A673 (cell line): ENCODE measurements around the gene KREMEN1. TPM values are rescaled to one million over a fixed set of nuclear protein-coding genes. Genes with fewer than 3 reads are reported as not detected.

ENCODE experiments used
- BruUV-seq: library from RNA; stranded (reverse); fragments of 400-500 nt; replicated peaks from 2 replicates; lab custom pipeline; 2021; lab: Mats Ljungman, UMichigan
- CTCF ChIA-PET: fragments of 300-600 bp; sonication (Branson Sonifier 250); formaldehyde crosslinking; loops from one replicate; lab custom pipeline; 2022; ENCODE audit warnings: antibody characterized with exemption; lab: Charles Lee
- POLR2A ChIA-PET: fragments of 300-600 bp; sonication (Branson Sonifier 250); formaldehyde crosslinking; loops from one replicate; lab custom pipeline; 2022; ENCODE audit warnings: antibody characterized with exemption; ENCODE audit not compliant: low non-redundant PET; lab: Charles Lee
- DNase-seq: peaks from one replicate; pipeline ENCODE4 v3.0.0-alpha.2; 2015; ENCODE audit warnings: low spot score
- H3K27ac ChIP-seq: fragments of 200-600 bp; sonication (generic); 2 replicates; pipeline ENCODE4 v1.5.1; 2016; ENCODE audit warnings: mixed run types, low read depth, mild to moderate bottlenecking, mixed read lengths, antibody characterized with exemption, low read length; ENCODE audit not compliant: poor library complexity, severe bottlenecking
- H3K27me3 ChIP-seq: fragments of 200-600 bp; sonication (generic); replicated peaks from 2 replicates; pipeline ENCODE4 v1.6.1; 2017; ENCODE audit warnings: mixed run types, low read depth, mild to moderate bottlenecking, mixed read lengths, antibody characterized with exemption, low read length; ENCODE audit not compliant: insufficient read depth, poor library complexity
- H3K36me3 ChIP-seq: fragments of 200-600 bp; sonication (generic); 2 replicates; pipeline ENCODE4 v1.6.1; 2016; ENCODE audit warnings: mixed run types, mild to moderate bottlenecking, mixed read lengths, antibody characterized with exemption, low read length; ENCODE audit not compliant: insufficient read depth, poor library complexity, severe bottlenecking
- H3K4me1 ChIP-seq: fragments of 200-600 bp; sonication (generic); 2 replicates; pipeline ENCODE4 v1.6.1; 2017; ENCODE audit warnings: mixed run types, mild to moderate bottlenecking, mixed read lengths, antibody characterized with exemption, low read length; ENCODE audit not compliant: insufficient read depth, poor library complexity, severe bottlenecking
- H3K4me3 ChIP-seq: fragments of 200-600 bp; sonication (generic); 2 replicates; pipeline ENCODE4 v1.5.1; 2016; ENCODE audit warnings: low read depth, mixed run types, mild to moderate bottlenecking, mixed read lengths, low read length; ENCODE audit not compliant: poor library complexity, severe bottlenecking
- H3K9me3 ChIP-seq: fragments of 200-600 bp; sonication (generic); 2 replicates; pipeline ENCODE4 v1.6.1; 2016; ENCODE audit warnings: mixed run types, low read depth, mild to moderate bottlenecking, mixed read lengths, antibody characterized with exemption, low read length; ENCODE audit not compliant: poor library complexity, severe bottlenecking
- EZH2 ChIP-seq: fragments of 200-600 bp; sonication (generic); IDR thresholded peaks from 2 replicates; pipeline ENCODE4 v1.6.1; 2017; ENCODE audit warnings: borderline replicate concordance, low read depth, mild to moderate bottlenecking, mixed read lengths, antibody characterized with exemption, low read length; ENCODE audit not compliant: poor library complexity, severe bottlenecking
- intact Hi-C: fragments of 100-400 bp; cut with micrococcal nuclease; formaldehyde crosslinking; loops from one replicate; pipeline ENCODE4 v1.10.0; 2022; ENCODE audit not compliant: unreplicated experiment
- total RNA-seq: library from RNA; stranded (reverse); gene quantifications from 2 replicates; pipeline ENCODE4 v1.2.3, GENCODE V29; 2021
- TF ChIP-seq, protein P1 (sequence below): fragments of 300-800, 200-600 bp; sonication (generic); conservative IDR thresholded peaks from 2 replicates; pipeline ENCODE4 v1.5.1; 2017; ENCODE audit warnings: low read depth, mild to moderate bottlenecking, antibody characterized with exemption, low read length, moderate library complexity, mixed read lengths

KREMEN1 gene
- total RNA-seq, 1 experiment from 2014 or later: 4.2 TPM

DNA sequence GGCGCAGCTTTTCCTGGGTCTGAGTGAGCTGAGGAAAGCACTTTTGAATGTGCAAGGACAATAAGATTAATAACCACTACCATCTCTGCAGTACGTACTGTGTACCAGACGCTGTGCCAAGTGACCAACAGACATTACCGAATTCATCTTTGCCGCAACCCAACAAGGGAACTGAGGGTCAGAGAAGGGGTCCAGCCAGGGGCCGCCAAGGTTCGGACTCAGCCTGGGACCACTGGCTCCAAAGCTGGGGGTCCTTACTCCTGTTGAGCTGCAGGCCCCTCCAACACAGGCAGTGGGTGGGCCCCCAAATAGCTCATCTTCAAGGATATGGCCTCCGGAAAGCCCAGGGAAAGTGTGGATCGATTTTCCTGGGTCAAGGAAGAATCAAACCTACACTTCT is 77.9 kb downstream of the KREMEN1 start:
- Histone ChIP-seq H3K36me3 (no peaks in the 10 kb centered on the region), H3K4me3 (no peak overlapping the region), H3K27ac (no peak overlapping the region), H3K27me3 (no peaks in the 10 kb centered on the region), H3K9me3 (no peaks in the 10 kb centered on the region), H3K4me1 (peaks cover 30% of the 10 kb centered on the region)
- BruUV-seq: no TSS peak
- no peak for TF ChIP-seq EZH2
- TF ChIP-seq, protein P1, sequence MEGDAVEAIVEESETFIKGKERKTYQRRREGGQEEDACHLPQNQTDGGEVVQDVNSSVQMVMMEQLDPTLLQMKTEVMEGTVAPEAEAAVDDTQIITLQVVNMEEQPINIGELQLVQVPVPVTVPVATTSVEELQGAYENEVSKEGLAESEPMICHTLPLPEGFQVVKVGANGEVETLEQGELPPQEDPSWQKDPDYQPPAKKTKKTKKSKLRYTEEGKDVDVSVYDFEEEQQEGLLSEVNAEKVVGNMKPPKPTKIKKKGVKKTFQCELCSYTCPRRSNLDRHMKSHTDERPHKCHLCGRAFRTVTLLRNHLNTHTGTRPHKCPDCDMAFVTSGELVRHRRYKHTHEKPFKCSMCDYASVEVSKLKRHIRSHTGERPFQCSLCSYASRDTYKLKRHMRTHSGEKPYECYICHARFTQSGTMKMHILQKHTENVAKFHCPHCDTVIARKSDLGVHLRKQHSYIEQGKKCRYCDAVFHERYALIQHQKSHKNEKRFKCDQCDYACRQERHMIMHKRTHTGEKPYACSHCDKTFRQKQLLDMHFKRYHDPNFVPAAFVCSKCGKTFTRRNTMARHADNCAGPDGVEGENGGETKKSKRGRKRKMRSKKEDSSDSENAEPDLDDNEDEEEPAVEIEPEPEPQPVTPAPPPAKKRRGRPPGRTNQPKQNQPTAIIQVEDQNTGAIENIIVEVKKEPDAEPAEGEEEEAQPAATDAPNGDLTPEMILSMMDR: no peak
- intact Hi-C loops: loop anchor here (5.0 to 10.0 kb wide), 3 partner anchors 48 to 97 kb away; partner anchors contain the start of gene KREMEN1
- POLR2A ChIA-PET: no interaction called here
- CTCF ChIA-PET: no interaction called here
- no peak for DNase-seq

DNA sequence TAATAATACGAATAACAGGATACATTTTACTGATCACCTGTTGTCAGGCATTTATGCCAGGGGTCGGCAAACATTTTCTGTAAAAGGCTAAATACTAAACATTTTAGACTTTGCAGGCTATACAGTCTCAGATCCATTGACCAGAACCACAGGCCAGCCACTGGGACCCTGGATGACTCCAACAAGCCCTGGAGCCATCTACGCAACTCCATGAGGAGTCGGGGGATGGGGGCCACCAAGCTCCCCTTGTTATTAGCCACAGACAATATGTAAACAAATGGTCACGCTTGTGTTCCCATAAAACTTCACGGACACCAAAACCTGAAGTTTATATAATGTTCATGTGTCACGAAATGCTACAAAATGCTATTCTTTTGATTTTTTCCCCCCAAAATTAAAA is 78.5 kb downstream of the KREMEN1 start:
- Histone ChIP-seq H3K27me3 (no peaks in the 10 kb centered on the region), H3K4me3 (no peak overlapping the region), H3K27ac (peak overlapping the region; percentile 90), H3K9me3 (no peaks in the 10 kb centered on the region), H3K36me3 (no peaks in the 10 kb centered on the region), H3K4me1 (peaks cover 30% of the 10 kb centered on the region)
- no peak for DNase-seq
- ChIA-PET POLR2A (no interaction called here), CTCF (no interaction called here)
- intact Hi-C loops: loop anchor here (5.0 to 10.0 kb wide), 3 partner anchors 49 to 96 kb away; partner anchors contain the start of gene KREMEN1
- TF ChIP-seq EZH2: no peak
- TF ChIP-seq, protein P1: no peak
- BruUV-seq: no TSS peak

DNA sequence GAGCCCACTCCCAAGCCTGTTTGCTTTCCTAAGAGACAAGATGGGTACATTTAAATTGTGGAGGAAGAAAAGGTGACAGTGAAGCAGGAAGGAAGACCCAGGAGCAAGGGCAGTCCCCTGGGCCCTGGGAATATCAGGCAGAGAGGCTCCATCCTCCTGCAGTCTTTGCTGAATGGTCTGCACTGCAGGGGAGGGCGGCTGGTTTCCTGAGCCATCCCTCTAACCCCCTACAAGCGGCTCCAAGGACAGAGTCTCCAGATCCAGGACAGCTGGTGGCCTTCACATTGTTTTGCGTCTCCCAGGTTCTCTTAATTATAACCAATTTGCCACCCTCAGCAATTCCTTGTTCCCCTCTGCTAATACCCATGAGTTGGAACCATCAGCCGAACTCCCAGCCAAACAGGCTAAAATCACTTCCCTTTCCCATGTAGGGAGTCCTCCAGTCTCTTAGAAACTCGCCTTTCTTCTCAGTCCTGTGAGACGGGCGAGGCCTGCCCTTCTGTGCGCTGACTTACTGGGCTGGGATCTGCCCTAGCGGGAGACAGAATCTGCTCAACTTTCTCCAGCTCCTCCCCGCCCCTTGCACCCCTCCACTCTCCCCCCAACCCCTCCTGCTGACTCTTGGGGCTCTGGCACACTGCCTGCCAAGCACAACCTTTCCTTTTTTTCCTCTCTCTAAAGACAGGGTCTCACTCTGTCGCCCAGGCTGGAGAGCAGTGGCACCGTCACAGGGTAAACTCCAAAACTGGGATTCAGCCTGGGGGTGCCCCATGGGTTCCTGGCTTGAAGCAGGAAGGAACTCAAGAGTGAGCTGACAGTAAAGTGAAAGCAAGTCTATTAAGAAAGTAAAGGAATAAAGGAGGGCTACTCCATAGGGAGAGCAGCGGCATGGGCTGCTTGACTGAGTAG is 79.5 kb downstream of the KREMEN1 start:
- BruUV-seq: TSS peak; percentile 86
- Histone ChIP-seq H3K9me3 (no peaks in the 10 kb centered on the region), H3K27ac (peak overlapping the region; percentile 90), H3K4me3 (peak overlapping the region; percentile 8), H3K4me1 (peaks cover 30% of the 10 kb centered on the region), H3K27me3 (no peaks in the 10 kb centered on the region), H3K36me3 (no peaks in the 10 kb centered on the region)
- POLR2A ChIA-PET: interaction anchor here (0.6 kb wide), 1 partner anchor 353 kb away, joined by 3 read pairs; no protein-coding TSS in a partner anchor
- CTCF ChIA-PET: interaction anchor here (0.6 to 0.7 kb wide), 2 partner anchors 90 to 93 kb away, joined by 3 read pairs; no protein-coding TSS in a partner anchor
- DNase-seq: peak; percentile 85
- intact Hi-C loops: loop anchor here (5.0 to 10.0 kb wide), 3 partner anchors 50 to 95 kb away; partner anchors contain the start of gene KREMEN1
- TF ChIP-seq EZH2: no peak
- TF ChIP-seq, protein P1: no peak
